D721Med (cell line): ENCODE data around the gene MACROH2A1.

Source experiments
- DNase-seq: peaks from one replicate; pipeline ENCODE4 v3.0.0; 2011; ENCODE audit warnings: low spot score; ENCODE audit not compliant: insufficient read length
- FAIRE-seq: peaks from 2 replicates; lab custom pipeline; 2011; peaks lifted over from hg19 to GRCh38; lab: Jason Lieb, UNC
- TF ChIP-seq, protein P1 (sequence below): IDR thresholded peaks from 2 replicates; pipeline ENCODE4 v1.5.1; 2012; ENCODE audit warnings: mild to moderate bottlenecking, control low read depth; ENCODE audit not compliant: insufficient read depth; ENCODE audit errors: missing control alignments

MACROH2A1 gene

DNA sequence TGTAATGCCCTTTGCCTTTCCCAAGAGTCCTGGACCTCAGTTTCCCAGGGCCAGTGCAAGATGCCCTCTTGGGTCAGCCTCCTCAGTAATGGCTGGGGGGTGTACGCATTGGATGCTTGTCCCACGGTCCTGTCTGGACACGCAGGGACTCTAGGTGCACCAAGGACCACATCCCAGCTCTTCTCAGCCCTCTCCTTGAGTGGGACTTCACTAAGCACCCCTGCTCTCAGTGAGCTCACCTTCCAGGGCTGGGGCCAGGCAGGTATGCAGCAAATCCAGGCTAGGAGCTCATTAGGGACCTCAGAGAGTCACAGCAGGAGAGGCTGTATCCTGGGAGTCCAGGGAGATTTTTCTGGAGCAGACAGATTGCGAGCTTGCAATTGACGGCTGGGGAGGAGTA lies 59.8 kb downstream of the MACROH2A1 start:
- TF ChIP-seq, protein P1, sequence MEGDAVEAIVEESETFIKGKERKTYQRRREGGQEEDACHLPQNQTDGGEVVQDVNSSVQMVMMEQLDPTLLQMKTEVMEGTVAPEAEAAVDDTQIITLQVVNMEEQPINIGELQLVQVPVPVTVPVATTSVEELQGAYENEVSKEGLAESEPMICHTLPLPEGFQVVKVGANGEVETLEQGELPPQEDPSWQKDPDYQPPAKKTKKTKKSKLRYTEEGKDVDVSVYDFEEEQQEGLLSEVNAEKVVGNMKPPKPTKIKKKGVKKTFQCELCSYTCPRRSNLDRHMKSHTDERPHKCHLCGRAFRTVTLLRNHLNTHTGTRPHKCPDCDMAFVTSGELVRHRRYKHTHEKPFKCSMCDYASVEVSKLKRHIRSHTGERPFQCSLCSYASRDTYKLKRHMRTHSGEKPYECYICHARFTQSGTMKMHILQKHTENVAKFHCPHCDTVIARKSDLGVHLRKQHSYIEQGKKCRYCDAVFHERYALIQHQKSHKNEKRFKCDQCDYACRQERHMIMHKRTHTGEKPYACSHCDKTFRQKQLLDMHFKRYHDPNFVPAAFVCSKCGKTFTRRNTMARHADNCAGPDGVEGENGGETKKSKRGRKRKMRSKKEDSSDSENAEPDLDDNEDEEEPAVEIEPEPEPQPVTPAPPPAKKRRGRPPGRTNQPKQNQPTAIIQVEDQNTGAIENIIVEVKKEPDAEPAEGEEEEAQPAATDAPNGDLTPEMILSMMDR = no peak
- FAIRE-seq (no peak), DNase-seq (no peak)

DNA sequence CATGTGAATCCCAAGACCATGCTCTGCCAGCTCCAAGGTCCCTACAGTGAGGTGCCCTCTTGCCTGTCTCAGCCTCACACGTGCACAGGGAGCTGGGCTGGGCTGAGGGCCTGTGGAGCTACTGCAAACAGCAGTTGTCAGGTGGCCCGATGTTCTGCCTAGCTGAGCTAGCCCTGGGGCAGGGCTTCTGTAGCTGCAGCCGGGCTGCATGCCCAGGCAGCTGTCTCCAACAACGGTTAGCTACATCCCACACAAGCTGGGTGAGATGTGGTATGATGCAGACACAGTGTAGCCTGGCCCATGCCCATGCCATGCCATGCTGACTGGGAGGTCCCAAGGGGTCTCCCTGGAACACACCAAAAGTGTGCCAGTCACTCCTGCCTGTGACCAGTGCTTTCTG lies 62.0 kb downstream of the MACROH2A1 start:
- FAIRE-seq (no peak), DNase-seq (no peak)
- TF ChIP-seq, protein P1 = no peak

DNA sequence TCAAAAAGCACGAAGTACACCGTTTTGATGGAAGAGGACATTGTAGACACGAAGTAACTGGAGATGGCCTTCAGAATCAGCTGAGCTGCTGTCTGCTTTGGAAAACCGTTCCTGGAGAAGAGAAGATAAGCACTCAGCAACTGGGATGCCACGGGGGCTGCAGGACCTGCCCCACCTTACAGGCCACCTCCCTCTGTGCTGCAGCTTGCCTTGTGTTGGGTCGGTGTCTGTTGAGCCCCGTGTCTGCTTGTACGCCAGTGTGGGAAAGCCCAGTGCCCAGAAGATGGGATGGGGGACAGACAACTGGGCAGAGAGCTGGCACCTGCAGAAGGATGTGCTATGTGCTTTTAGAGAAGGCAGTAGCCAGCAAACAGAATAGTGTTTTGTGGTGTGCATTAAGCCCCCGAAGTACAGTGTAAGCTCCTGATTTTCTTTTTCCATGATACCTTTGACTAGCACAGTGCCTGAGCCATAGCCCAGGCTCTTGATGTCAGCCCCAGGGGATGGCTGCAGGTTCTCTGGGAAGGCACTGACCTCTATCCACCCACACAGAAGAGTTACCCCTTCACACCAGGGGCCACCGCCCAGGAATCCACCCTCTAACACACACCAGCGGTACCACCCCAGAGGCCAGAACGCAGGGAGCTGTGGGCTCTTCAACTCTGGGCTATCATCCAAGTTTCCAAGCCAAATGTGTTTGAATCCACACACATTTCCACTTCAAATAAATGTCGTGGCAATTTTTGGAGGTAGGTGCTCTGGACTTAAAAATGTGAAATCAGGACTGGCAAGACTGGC lies 63.8 kb downstream of the MACROH2A1 start:
- TF ChIP-seq, protein P1 = no peak
- FAIRE-seq (no peak), DNase-seq (no peak)

DNA sequence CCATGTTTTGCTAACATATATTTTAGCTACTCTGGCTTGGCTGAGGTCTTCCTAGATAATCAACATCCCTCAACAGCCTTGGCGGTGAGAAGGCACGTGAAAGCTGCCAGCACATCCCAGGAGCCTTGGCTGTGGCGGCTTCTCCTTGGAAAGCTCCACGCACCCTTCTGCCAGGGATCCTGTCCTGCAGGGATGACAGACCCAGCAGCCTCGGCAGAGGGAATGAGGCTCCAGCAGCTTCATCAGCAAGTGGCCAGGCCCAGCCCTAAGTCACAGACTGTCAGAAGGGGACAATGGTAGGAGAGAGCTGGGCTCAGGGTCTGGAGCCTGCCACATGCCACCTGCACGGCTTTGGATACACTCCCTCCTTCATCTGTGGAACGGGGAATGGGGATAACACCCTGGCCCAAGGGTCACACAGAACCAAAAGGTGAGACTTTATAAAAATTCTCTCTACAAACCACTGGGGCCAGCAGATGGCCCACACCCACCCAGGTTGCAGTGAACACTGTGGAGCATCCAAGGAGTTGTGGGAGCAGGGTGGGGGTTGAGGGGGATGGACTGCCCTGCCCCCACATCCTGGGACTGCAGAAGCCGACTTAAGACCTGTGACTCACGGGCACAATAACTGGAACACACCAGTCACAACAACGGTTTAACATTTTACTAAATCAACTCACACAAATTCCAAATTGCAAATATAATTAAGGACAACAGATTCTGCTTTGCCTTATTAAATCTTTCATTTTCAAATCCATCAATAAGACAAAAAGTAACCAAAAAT lies 65.1 kb downstream of the MACROH2A1 start:
- TF ChIP-seq, protein P1 = no peak
- DNase-seq = no peak
- FAIRE-seq = no peak

DNA sequence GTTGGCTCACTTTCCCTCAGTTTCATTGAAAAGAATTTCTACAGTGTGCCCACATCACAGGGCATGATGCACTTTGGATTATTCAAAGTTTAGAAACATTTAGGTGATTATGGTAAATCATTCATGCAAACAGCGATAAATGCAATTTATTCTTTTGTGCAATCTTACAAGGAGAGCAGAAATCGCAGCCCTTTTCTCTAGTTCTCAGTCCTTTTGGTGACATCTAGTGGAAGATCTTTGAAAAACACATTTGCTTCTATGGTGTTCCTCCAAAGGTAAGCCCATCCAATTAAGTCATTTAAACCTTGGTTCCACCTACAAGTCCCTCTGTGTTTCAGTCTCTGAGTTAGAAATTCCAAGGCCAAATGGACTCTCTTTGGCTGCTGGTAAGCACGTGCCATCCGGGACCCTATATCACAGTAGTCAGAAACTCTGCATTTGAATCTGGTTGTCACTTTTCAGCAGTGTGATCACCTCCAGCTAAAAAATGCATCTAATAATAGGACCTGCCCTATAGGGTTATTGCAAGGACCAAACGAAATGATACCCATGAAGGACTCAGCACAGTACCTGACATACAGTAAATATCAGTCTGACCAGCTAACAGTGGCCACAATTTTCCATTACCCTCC lies 66.4 kb downstream of the MACROH2A1 start:
- TF ChIP-seq, protein P1 = peak; percentile 79
- FAIRE-seq = peak; percentile 96

DNA sequence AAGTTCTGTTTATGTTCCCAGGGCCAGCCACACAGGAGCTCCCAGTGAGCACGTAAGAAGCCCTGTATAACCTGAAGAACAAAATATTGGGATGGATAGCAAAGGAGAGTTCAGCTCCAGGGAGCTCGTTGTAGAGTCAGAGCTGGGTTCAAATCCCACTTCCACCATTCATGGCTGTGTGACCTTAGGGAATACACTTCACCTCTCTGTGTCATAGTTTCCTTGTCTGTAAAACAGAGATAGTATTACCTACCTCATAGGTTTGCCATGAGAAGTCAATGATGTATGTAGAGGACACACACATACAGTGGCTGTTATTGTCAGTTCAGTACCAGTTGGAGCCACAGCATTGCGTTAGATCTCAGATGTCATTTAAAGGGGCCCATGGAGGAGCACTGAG lies 67.4 kb downstream of the MACROH2A1 start:
- TF ChIP-seq, protein P1 = no peak
- FAIRE-seq (peak; percentile 53), DNase-seq (no peak)

More for the DNA sequence above, 66.4 kb downstream of the MACROH2A1 start:
- peak; percentile 85 for DNase-seq
